GM21423 (cell line): Measurements from ENCODE around the gene SDK1.

ENCODE experiments used
- ATAC-seq: cut with Tn5 transposase; IDR thresholded peaks from one replicate; pipeline ENCODE4 v1.9.1; 2021; ENCODE audit warnings: mild to moderate bottlenecking, moderate library complexity; ENCODE audit not compliant: unreplicated experiment

SDK1 gene

GRCh38 chr7:3289996-3290395 lies 11.1 kb upstream of the SDK1 start:
- no peak for ATAC-seq

DNA sequence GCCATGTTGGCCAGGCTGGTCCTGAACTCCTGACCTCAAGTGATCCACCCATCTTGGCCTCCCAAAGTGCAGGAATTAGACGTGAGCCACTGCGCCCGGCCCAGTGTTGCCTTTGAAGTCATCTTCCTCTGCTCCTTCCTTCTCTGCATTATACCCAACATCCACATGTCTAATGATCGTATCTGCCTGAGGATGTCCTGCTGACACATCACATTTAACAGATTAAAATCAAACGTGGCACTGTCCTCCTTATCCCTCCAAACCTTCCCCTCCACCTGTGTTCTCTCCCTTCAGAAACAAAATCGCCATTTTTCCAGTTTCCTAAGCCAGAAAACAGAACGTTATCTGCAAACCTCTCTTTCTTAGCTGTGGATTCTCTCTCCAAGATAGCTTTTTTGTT lies 8.4 kb upstream of the SDK1 start:
- no peak for ATAC-seq

DNA sequence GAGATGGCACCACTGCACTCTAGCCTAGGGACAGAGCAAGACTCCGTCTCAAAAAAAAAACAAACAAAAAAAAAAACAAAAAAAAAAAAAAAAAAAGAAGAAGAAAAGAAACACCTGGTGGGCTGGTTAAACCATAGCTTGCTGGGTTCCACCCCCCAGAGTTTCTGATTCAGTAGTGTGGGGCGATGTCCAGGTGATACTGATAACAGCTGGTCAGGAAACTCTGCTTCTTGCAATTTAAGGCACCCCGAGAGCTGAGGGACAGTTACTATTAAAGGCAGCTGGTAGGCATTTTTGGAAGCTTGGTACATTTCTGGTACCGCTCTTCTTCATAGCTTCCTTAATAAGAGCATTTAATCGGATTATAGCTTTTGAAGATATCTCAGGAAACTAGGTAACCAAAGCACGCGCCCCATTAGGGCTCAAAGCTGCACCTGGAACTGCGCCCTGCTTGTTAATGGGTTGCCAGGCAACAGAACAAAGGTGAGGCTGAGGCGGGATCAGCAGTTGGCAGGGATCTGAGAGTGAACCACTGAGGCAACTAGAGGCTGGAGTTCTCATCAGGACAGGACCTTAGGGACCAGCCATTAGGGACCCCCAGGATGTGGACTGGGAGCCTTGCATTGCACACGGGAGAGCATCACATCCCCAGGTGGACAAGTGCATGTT lies 6.5 kb upstream of the SDK1 start:
- ATAC-seq: no peak

DNA sequence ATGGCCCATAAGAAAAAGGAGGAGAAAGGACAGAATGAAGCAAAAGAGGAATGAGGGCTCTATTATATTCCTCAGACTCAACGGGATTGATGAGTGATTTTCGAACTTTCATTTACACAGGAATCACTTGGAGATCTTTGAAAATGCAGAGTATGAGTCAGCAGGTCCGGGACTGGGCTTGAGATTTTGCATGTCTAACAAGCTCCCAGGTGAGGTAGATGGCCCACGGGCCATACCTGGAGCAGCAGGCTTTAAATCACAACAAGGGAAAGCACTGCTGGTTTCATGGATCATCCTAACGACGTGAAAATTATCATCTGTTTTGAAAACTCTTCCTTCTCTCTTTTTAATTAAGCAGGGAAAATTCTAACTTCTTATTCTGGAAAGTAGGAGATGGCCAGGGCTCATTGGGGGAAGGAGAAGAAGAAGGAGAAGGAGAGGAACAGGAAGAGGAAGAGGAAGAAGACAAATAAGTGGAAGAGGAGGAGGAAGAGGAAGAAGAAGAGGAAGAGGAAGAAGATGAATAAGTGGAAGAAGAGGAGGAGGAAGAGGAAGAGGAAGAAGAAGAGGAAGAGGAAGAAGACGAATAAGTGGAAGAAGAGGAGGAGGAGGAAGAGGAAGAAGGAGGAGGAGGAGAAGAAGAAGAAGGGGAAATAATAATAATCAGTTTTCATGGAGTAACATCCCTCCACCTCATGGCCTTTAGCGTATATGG lies 3.8 kb upstream of the SDK1 start:
- no peak for ATAC-seq

- no peak for ATAC-seq
Measured at GRCh38 chr7:3300221-3300650, 816 bp upstream of the SDK1 start.

- ATAC-seq: peak; percentile 15
Measured at GRCh38 chr7:3301449-3301731, 338 bp downstream of the SDK1 start.

DNA sequence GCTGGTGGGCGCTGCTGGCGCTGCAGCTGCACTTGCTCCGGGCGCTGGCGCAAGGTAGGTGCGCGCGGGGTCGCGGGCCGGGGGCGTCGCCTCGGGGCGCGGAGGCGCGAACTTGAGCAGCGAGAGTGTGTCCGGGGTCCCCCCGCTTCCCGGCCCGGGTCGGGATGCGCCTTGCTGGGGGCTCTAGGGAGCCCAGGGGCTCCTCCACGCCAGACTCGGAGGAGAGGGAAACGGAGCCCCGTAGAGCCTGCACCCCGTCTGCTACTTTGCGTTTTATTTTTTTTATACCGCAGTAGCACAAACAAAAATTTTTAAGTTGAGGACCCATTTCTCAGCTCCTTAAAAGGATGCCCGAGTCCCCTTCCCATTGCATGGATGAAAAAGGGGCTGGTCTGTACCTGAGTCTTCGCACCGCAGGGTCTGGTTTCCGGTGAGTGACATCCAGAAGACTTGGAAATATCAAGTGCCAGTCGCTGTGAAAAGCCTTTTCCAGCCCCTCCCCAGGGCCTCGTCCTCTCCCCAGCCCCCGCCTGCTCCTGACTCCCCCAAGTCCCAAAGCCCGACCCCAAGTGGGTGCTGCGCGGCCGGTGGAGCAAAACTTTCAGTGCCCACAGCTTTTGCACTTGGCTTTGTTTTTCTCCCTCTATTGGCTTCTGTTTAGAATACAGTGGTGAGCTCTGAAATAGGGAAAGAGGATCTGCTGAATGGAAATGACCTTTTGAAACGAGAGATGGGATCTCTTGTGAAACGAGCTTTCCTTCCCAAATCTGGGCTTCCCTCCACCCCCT lies 973 bp downstream of the SDK1 start:
- no peak for ATAC-seq

- ATAC-seq: no peak
Measured at GRCh38 chr7:3302681-3303320, 1.7 kb downstream of the SDK1 start.

DNA sequence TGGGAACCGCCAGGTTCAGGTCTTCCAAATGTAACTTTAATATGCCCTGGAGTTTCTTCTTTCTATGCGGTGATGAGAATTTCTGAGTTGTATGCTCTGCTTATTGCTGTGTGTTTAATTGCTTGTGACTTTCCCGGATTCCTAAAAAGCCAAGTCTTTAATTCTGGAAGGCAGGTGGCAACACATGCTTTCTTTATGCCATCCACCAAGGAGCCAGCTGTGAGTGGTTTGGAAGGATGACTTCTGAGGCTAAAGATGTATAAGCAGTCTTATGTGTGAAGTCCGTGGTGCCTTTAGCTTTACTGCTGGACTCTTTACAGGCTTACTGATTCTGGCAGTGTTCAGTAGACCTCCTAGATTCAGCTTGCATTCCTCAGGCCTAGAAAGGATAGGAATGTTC lies 3.1 kb downstream of the SDK1 start:
- no peak for ATAC-seq

GRCh38 chr7:3307435-3307834 lies 6.4 kb downstream of the SDK1 start:
- ATAC-seq: no peak

DNA sequence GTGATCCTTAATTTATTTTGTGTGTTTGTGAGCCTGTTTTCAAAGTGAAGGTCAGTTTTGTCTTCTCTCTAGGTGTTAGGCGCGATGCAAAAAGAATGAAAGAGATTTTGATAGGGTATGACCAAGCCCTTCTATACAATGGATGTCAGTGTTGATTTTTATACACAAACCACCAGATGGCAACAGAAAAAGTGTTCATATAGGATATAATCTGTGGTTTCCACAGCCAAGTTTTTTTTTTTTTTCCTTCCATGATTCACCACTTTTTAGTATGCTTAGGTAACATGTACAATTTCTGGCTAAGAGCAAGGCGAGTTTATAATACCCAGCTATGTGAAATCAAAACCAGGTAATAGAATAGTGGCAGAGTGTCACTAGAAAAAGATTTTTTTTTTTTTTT lies 8.1 kb downstream of the SDK1 start:
- no peak for ATAC-seq

DNA sequence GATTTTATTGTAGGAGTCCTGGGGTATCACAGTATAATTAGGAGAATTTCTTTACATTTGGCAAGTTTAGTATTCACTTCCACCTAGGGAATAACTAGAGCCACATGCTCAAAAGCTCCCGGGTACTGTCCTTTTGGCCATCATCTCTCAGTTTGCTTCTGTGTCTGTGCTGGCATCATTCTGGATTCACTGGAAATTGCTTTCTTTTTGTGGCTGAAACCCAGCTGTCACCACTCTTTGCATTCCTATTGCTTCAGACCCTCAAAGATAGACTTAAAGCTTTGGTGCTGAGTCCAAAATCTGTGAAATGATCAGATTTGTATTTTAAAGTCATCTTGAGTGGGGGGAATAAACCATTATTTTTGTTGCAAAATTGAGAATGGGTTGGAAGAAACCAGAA lies 8.9 kb downstream of the SDK1 start:
- ATAC-seq: no peak

DNA sequence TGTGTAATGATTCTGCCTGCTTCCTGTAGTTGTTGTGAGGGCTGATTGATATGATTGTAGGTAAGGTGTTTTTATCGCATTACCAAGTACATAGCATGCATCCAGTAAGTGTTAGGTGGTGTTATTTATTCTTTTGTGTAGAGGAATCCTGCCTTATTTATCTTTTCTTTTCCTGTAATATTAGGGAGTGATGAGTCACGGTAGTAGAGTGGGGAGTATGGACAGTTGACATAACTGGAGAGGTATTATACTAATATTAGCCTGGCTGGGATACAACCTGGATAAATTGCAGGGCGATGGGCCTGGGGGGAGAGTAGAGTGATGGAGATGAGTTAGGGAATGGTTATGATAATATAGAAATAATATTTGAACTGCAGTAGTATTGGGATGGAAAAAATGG lies 9.8 kb downstream of the SDK1 start:
- no peak for ATAC-seq

GRCh38 chr7:3312583-3312982 lies 11.5 kb downstream of the SDK1 start:
- ATAC-seq: no peak

DNA sequence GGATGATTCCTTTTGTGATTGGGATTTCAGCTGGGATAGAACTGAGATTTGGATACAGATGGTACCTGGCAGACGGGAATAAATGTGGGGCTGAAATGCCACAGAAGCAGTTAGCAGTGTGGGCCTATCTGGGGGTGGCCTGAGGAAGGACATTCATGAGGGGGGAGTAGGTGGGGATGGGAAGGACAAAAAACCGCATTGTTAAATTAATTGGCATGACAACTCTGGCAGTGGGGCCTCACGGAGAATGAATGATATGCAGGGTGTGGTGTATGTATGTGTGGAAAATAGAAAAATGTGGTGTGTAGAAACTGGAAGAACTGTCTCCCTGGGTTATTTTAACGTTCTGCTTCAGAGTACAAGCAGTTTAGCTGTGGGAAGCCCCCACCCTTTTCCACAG lies 17.8 kb downstream of the SDK1 start:
- ATAC-seq: no peak

- no peak for ATAC-seq
Measured at GRCh38 chr7:3321206-3321605, 20.2 kb downstream of the SDK1 start.

DNA sequence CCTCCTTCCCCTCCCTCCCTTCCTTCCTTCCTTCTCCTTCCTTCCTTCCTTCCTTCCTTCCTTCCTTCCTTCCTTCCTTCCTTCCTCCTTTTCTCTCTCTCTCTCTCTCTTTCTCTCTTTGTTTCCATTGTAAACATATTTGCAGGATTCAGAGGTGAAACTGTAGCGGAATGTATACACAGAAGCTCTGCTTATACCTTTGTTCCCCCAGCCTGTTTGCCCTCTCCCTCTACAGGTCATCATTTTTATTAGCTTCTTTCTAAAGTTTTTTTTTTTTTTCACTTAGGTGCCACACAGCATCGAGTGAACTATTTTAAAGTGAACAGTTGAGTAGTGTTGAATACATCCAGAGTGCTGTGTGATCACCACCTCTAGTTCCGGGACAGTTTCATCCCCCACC lies 20.7 kb downstream of the SDK1 start:
- no peak for ATAC-seq

DNA sequence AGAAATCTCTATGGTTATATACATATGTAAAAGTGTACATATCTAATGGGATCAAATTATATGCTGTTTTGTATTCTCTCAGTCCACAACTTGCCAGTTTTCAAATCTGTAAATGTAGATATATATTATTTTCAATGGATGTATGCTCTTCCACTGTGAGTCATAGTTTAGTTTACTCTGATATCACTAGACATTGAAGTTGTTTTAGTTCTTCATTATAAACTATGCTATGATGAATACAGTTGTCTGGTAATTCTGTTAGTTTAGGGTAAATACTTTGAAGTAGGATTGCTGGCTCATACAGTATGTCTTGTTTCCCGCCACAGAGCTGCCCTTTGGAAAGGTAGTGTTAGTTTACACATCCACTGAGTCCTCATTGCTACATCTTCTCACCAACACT lies 25.2 kb downstream of the SDK1 start:
- ATAC-seq: no peak

GRCh38 chr7:3327099-3327498 lies 26.0 kb downstream of the SDK1 start:
- no peak for ATAC-seq

DNA sequence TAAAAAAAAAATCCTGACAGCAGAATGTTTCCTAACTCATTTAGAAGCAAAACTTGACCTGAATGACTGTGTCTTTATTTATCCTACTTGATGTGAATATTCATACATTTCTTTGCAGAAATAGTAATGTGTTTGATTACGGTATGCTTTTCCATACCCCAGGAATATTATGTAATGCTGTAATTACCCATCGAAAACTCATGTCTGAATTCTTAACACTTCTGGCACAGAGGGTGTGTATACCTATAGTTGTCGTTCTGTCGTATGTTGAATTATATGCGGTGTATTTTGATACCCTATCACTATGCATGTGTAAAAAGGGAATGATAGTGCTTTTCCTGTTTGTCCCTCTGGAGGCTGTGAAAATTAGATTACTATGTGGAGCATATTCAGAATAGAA lies 26.6 kb downstream of the SDK1 start:
- ATAC-seq: no peak

GRCh38 chr7:3332308-3332707 lies 31.3 kb downstream of the SDK1 start:
- ATAC-seq: no peak

DNA sequence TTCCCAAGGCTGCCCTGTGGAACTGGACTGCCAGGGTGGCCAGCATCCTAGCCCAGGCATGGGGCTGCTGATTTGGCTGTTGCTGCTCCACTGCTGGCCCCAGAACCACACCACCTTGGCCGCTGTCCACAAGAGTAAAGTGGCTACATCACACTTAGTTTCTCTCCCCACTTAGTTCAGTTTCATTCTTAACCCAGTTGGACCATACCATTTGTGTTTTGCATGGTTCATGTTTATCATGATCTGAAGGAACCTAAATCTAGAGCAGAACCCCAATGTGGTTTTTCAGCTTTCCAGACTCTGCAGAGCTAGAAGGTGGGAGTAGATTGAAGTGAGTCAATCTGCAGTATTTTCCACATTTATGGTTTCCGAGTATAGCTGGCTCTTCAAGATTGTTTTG lies 32.8 kb downstream of the SDK1 start:
- ATAC-seq: no peak
